Upper lobe of right lung (tissue), 1 donor: ENCODE data around the gene SIGLEC6. TPM values are rescaled to one million over a fixed set of nuclear protein-coding genes. Genes with fewer than 3 reads are reported as not detected.

Source experiments
- ATAC-seq: fragments of 200-7000 bp; cut with Tn5 transposase; one replicate; pipeline ENCODE4 v1.9.1; 2020; ENCODE audit warnings: mild to moderate bottlenecking, moderate library complexity
- DNase-seq: peaks from one replicate; pipeline ENCODE4 v3.0.0-alpha.2; 2020
- H3K27ac ChIP-seq: fragments of 200-600 bp; one replicate; pipeline ENCODE4 v1.8.0; 2022
- H3K27me3 ChIP-seq: fragments of 200-600 bp; one replicate; pipeline ENCODE4 v1.8.0; 2022; ENCODE audit warnings: mild to moderate bottlenecking
- H3K36me3 ChIP-seq: fragments of 200-600 bp; one replicate; pipeline ENCODE4 v1.8.0; 2022
- H3K4me1 ChIP-seq: fragments of 200-600 bp; one replicate; pipeline ENCODE4 v1.8.0; 2022
- H3K4me3 ChIP-seq: fragments of 200-600 bp; one replicate; pipeline ENCODE4 v1.8.0; 2022; ENCODE audit warnings: mild to moderate bottlenecking
- H3K9me3 ChIP-seq: fragments of 200-600 bp; one replicate; pipeline ENCODE4 v1.8.0; 2022
- CTCF ChIP-seq: fragments of 200-600 bp; IDR thresholded peaks from one replicate; pipeline ENCODE4 v1.8.0; 2022; ENCODE audit warnings: antibody characterized with exemption
- intact Hi-C: fragments of 100-400 bp; cut with DNase I; formaldehyde crosslinking; loops from one replicate; pipeline ENCODE4 v1.11.0; 2022
- total RNA-seq: library from RNA; stranded (reverse); fragmentation: NEBNext Ultra II Directional; extraction: Animal tissue kit (Norgen Biotek cat#: 25700); gene quantifications from one replicate; pipeline ENCODE4 v1.2.1, GENCODE V29; 2021
- donor health status: DM: no; HTN: yes; CAD: no; lungs with severe emphysema.

The SIGLEC6 gene
- total RNA-seq, 1 donor from 2014 or later: 9.4 TPM

DNA sequence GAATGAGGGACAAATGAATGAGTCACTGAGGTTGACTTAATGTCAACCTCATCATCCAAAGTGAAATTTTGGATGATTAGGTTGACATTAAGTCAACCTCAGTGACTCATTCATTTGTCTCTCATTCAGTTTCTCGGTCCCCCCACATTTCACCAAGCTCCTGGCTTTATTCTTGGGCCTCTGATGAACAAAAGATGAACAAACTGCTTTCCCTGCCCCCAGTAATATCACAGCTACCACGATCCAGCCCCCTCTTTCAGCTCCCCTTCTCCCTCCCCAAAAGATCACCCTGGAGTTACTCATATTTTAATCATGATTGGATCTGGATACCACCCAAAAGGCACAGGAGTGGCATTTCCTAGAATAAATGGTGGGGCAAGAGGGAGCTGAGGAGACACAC is 42.4 kb downstream of the SIGLEC6 start:
- no peak for ATAC-seq
- peaks cover 4% of the 10 kb centered on the region for H3K27me3 ChIP-seq
- H3K4me1 ChIP-seq: no peaks in the 10 kb centered on the region
- no peak overlapping the region for H3K4me3 ChIP-seq
- TF ChIP-seq CTCF: no peak
- no peaks in the 10 kb centered on the region for H3K9me3 ChIP-seq
- intact Hi-C loops: no loop called here
- H3K27ac ChIP-seq: no peak overlapping the region
- DNase-seq: no peak
- no peaks in the 10 kb centered on the region for H3K36me3 ChIP-seq

GRCh38 chr19:51488491-51488890 is 43.0 kb downstream of the SIGLEC6 start:
- DNase-seq: no peak
- Histone ChIP-seq H3K36me3 (no peaks in the 10 kb centered on the region), H3K4me1 (no peaks in the 10 kb centered on the region), H3K27ac (no peak overlapping the region), H3K27me3 (peaks cover 4% of the 10 kb centered on the region), H3K9me3 (no peaks in the 10 kb centered on the region), H3K4me3 (no peak overlapping the region)
- ATAC-seq: no peak
- no peak for TF ChIP-seq CTCF
- intact Hi-C loops: no loop called here

DNA sequence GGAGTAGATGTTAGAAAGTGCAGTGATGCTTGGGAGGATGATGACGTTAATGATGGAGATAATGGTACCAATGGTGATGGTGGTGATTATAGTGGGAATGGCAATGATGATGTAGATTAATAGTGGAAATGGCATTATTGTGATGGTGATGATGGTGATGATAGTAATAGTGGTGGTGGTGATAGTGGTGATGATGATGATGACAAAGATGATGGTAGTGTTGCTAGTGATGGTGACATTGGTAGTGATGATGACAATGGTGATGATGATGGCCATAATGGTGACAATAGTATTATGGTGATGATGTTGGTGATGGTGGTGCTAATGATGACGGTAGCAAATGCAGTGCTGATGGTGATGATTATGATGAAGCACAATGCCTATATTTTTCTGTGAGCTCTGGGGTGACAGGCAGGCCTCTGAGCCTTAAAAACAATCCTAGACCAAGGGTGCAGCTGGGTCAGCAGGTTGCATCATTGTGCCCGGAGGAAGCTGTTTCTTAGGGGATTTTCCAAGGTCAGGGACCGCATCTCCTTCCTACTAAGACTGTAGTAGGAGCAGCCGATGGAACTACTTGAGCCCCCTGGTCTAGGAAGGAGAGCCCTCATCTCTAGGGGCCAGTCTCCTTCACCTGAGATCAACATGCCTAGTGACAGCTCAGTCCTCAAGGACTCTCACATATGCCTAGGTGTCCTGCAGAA is 45.4 kb downstream of the SIGLEC6 start:
- no peaks in the 10 kb centered on the region for H3K9me3 ChIP-seq
- no peak for ATAC-seq
- H3K27ac ChIP-seq: no peak overlapping the region
- intact Hi-C loops: no loop called here
- no peak for TF ChIP-seq CTCF
- no peaks in the 10 kb centered on the region for H3K4me1 ChIP-seq
- H3K4me3 ChIP-seq: no peak overlapping the region
- peaks cover 4% of the 10 kb centered on the region for H3K27me3 ChIP-seq
- no peak for DNase-seq
- H3K36me3 ChIP-seq: no peaks in the 10 kb centered on the region

DNA sequence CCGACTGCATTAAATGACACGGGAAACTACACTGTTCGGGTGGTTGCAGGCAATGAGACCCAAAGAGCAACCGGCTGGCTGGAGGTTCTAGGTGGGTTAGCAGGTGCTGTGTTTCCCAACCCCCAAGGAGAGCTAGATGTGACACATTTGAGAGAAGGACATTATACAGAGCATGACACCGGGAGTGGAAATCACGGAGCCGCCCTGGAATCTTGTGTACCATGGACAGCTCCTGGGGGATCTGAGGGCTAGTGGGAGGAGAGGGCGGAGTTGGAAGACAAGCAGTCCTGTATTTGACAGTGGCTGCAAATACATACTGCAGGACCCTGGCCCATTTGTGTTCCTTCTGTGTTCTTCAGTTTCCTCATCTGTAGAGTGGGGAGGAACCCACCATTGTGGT is 50.9 kb downstream of the SIGLEC6 start:
- no peak for TF ChIP-seq CTCF
- no peaks in the 10 kb centered on the region for H3K9me3 ChIP-seq
- intact Hi-C loops: no loop called here
- DNase-seq (no peak), ATAC-seq (no peak)
- H3K4me1 ChIP-seq: no peaks in the 10 kb centered on the region
- no peaks in the 10 kb centered on the region for H3K36me3 ChIP-seq
- peaks cover 7% of the 10 kb centered on the region for H3K27me3 ChIP-seq
- H3K4me3 ChIP-seq: no peak overlapping the region
- no peak overlapping the region for H3K27ac ChIP-seq

- no peak for TF ChIP-seq CTCF
- H3K4me1 ChIP-seq: no peaks in the 10 kb centered on the region
- H3K27me3 ChIP-seq: peaks cover 11% of the 10 kb centered on the region
- no peak overlapping the region for H3K4me3 ChIP-seq
- no peaks in the 10 kb centered on the region for H3K36me3 ChIP-seq
- ATAC-seq (no peak), DNase-seq (no peak)
- no peak overlapping the region for H3K27ac ChIP-seq
- intact Hi-C loops: no loop called here
- no peaks in the 10 kb centered on the region for H3K9me3 ChIP-seq
These were observed 51.7 kb downstream of the SIGLEC6 start for GRCh38 chr19:51479531-51480331.
